Measurements from ENCODE around the gene ADA. TPM values are rescaled to one million over a fixed set of nuclear protein-coding genes. Genes with fewer than 3 reads are reported as not detected.
A peak's percentile ranks its signal among the peaks of the same experiment; 100 is the strongest.

The ADA gene
- total and polyA plus RNA-seq, 2 of the 4 experiments (the other 2 are of a cell fraction) = 8.1 to 11.0 TPM

GRCh38 chr20:44643154-44643519, 8.4 kb downstream of the ADA start:
- Histone ChIP-seq H2AFZ (replicated peaks; ENCODE audit: low read length, poor library complexity) (peak overlapping the region; percentile 86), H3K56ac (ENCODE audit: extremely low read depth, insufficient read depth, low read length) (no peak overlapping the region), H3K9ac (ENCODE audit: low read depth, low read length) (no peak overlapping the region), H4K91ac (ENCODE audit: insufficient read depth, low read depth, low read length) (0 out of 2 replicates have a peak overlapping the region, but pooled peaks have one; percentile 11), H2AK5ac (ENCODE audit: low read depth, low read length) (peak overlapping the region; percentile 35), H3K9me3 (ENCODE audit: control insufficient read depth, insufficient read depth, low read length) (peaks cover 4% of the 10 kb centered on the region), H3K4me2 (ENCODE audit: low read depth, low read length) (no peak overlapping the region), H4K20me1 (ENCODE audit: insufficient read depth, low read length) (no peaks in the 10 kb centered on the region), H3K4me1 (ENCODE audit: control insufficient read depth, insufficient read depth, low read length) (peaks cover 28% of the 10 kb centered on the region), H3K14ac (replicated peaks; ENCODE audit: low read depth, low read length) (0 out of 2 replicates have a peak overlapping the region, but pooled peaks have one; percentile 7), H3K18ac (ENCODE audit: low read depth, low read length) (no peak overlapping the region; the same call in 1 of the 2 replicates), H2AK9ac (replicated peaks; ENCODE audit: low read depth, low read length, poor library complexity) (no peak overlapping the region), H3K23ac (ENCODE audit: low read depth, low read length) (no peak overlapping the region), H3K27me3 (ENCODE audit: control insufficient read depth, insufficient read depth, low read length) (no peaks in the 10 kb centered on the region), H3K4me3 (ENCODE audit: insufficient read depth, low read depth, low read length) (no peak overlapping the region), H3K79me1 (ENCODE audit: low read depth in 1 of 2, low read length in 2 of 2) (peaks cover 3 to 11% of the 10 kb centered on the region in 2 experiments; a peak in 2 of 4 replicates), H3K9me1 (ENCODE audit: insufficient read depth, low read length) (peaks cover 16% of the 10 kb centered on the region; the same call in 1 of the 2 replicates), H2BK15ac (ENCODE audit: low read depth, low read length) (peak overlapping the region; percentile 97; the same call in 1 of the 3 replicates), H3K36me3 (ENCODE audit: control insufficient read depth, insufficient read depth, low read length) (no peaks in the 10 kb centered on the region), H4K5ac (ENCODE audit: low read depth, low read length) (no peak overlapping the region), H4K8ac (ENCODE audit: low read depth in 2 of 2, low read length in 2 of 2) (peak overlapping the region; percentile 64 to 69; a peak in 3 of 4 replicates), H2BK5ac (ENCODE audit: low read depth, low read length, poor library complexity, severe bottlenecking) (peak overlapping the region; percentile 35), H3K4ac (ENCODE audit: low read depth, low read length) (peak overlapping the region; percentile 63), H2BK120ac (ENCODE audit: low read depth, low read length) (no peak overlapping the region), H2BK20ac (ENCODE audit: low read depth, low read length) (no peak overlapping the region), H3K27ac (ENCODE audit: insufficient read depth, low read length) (no peak overlapping the region)
- dilution Hi-C loops (cut with HindIII; ENCODE audit: low sequenced_read_pairs, unreplicated experiment) = no loop called here
- ATAC-seq (ENCODE audit: low read depth) (no peak), DNase-seq (no peak)
- intact Hi-C loops (cut with micrococcal nuclease) = no loop called here
- no CpG with 5 or more reads among the region's 1 CpG for WGBS, 2 experiments (ENCODE audit: extremely low coverage in 2 of 2, insufficient read length in 1 of 2)
- TF ChIP-seq ELK1 (IDR thresholded peaks at IDR 0.05; ENCODE audit: borderline replicate concordance, low read depth, low read length) (no peak), POLR2A (IDR thresholded peaks at IDR 0.05; ENCODE audit: low read depth, low read length) (0 out of 2 replicates have a peak, but pooled peaks have one; percentile 13)
- no TSS peak for BruUV-seq (replicated peaks)
- ChIA-PET POLR2A (ENCODE audit: unreplicated experiment) (interaction anchor here (0.6 kb wide), 1 partner anchor 235 kb away, joined by 6 read pairs; no protein-coding TSS in a partner anchor), CTCF (interaction anchor here (1.1 kb wide), 1 partner anchor 60 kb away, joined by 3 read pairs; no protein-coding TSS in a partner anchor)
- in situ Hi-C loops (cut with MboI; ENCODE audit: low sequenced_read_pairs) = no loop called here
